Esophagus squamous epithelium (tissue), 5 donors: ENCODE data around the gene SAP130. TPM values are rescaled to one million over a fixed set of nuclear protein-coding genes. Genes with fewer than 3 reads are reported as not detected.

Experiments used
- DNase-seq: peaks from one replicate; lab custom pipeline; 2025; lab: John Stamatoyannopoulos, UW
- H3K27ac ChIP-seq, 4 donors: fragments of 200-600 bp; sonication (generic); one replicate each; pipeline ENCODE4 v1.5.1; 2016 to 2019; ENCODE audit warnings: mild to moderate bottlenecking in 1 of 4
- H3K27me3 ChIP-seq, 4 donors: fragments of 200-600 bp; sonication (generic); 1 replicate in 3 of 4; 2 replicates in 1 of 4; pipeline versions ENCODE4 v1.5.1 to v1.6.0; 2017 to 2021; ENCODE audit warnings: antibody characterized with exemption in 1 of 4
- H3K36me3 ChIP-seq, 3 donors: fragments of 200-600 bp; sonication (generic); one replicate each; pipeline ENCODE4 v1.5.1; 2016 to 2019
- H3K4me1 ChIP-seq, 3 donors: fragments of 200-600 bp; sonication (generic); one replicate each; pipeline ENCODE4 v1.5.1; 2017 to 2019
- H3K4me3 ChIP-seq, 4 donors: fragments of 200-600 bp; sonication (generic); 1 replicate in 3 of 4; 2 replicates in 1 of 4; pipeline ENCODE4 v1.5.1; 2016 to 2019; ENCODE audit warnings: mild to moderate bottlenecking in 2 of 4, moderate library complexity in 1 of 4
- H3K9me3 ChIP-seq, 3 donors: fragments of 200-600 bp; sonication (generic); one replicate each; pipeline ENCODE4 v1.5.1; 2016 to 2019
- POLR2A ChIP-seq, 4 donors: fragments of 450-650 bp; IDR thresholded peaks; one replicate each; pipeline ENCODE4 v1.6.1; 2017; ENCODE audit warnings: antibody characterized with exemption in 4 of 4, mild to moderate bottlenecking in 4 of 4, moderate library complexity in 3 of 4
- WGBS, 2 donors: methylation state at CpG; one replicate each; pipeline ENCODE4 v1.1.5; 2018; 5-methylcytosine and 5-hydroxymethylcytosine counted together
- intact Hi-C: fragments of 100-400 bp; cut with DNase I; formaldehyde crosslinking; loops from one replicate; pipeline ENCODE4 v1.15.0; 2022
- small RNA-seq, 4 donors: library from RNA; depleted of rRNA; stranded (forward); fragments of <200 nt; gene quantifications; one replicate each; pipeline ENCODE3, GENCODE V24; 2016
- total RNA-seq, 4 donors: library from RNA; depleted of rRNA; stranded (reverse); fragments of >200 nt; gene quantifications; one replicate each; pipeline ENCODE4 v1.1.0, GENCODE V29; 2016
- TF ChIP-seq, protein P1 (sequence below), 6 experiments: fragments of 450-650 bp in 4 of 6; fragments of 200-600 bp in 2 of 6; sonication (generic) in 2 of 6; IDR thresholded peaks; one replicate each; pipeline ENCODE4 v1.5.1; 2016 to 2019; ENCODE audit warnings: antibody characterized with exemption in 6 of 6, mild to moderate bottlenecking in 4 of 6, moderate library complexity in 4 of 6
- donor health status: DM: yes; HTN: yes; CAD: no.

The SAP130 gene
- total RNA-seq, 4 donors from 2014 or later = 5.9 to 12.7 (median 8.0) TPM

DNA sequence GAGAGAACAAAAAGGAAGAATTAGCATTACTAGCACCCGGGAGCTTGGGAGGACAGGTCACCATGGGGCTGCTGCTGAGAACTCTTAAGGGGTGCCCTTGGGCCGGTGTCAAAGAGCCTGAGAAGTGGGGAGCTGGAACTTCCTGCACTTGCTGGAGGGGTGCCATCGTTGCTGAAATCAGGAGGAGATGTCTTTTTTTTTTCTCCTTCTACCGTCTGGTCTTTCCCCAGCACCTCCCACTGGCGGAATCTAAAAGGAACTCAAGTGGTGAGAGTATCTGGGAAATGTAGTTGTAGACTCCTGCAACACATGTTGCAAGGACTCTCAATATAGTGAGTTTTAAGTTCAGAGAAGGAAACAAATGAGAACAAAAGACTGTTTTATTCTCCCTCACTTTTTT lies 136.0 kb downstream of the SAP130 start:
- Histone ChIP-seq H3K4me3 (no peak overlapping the region), H3K4me1 (peaks cover 4 to 16% (median 8%) of the 10 kb centered on the region in 3 donors), H3K27me3 (no peaks in the 10 kb centered on the region), H3K36me3 (no peaks in the 10 kb centered on the region), H3K27ac (no peak overlapping the region), H3K9me3 (no peaks in the 10 kb centered on the region)
- TF ChIP-seq, protein P1, sequence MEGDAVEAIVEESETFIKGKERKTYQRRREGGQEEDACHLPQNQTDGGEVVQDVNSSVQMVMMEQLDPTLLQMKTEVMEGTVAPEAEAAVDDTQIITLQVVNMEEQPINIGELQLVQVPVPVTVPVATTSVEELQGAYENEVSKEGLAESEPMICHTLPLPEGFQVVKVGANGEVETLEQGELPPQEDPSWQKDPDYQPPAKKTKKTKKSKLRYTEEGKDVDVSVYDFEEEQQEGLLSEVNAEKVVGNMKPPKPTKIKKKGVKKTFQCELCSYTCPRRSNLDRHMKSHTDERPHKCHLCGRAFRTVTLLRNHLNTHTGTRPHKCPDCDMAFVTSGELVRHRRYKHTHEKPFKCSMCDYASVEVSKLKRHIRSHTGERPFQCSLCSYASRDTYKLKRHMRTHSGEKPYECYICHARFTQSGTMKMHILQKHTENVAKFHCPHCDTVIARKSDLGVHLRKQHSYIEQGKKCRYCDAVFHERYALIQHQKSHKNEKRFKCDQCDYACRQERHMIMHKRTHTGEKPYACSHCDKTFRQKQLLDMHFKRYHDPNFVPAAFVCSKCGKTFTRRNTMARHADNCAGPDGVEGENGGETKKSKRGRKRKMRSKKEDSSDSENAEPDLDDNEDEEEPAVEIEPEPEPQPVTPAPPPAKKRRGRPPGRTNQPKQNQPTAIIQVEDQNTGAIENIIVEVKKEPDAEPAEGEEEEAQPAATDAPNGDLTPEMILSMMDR (IDR thresholded peaks at IDR 0.05) = no peak
- no peak for TF ChIP-seq POLR2A (IDR thresholded peaks at IDR 0.05)
- 48 to 62% methylated on average over 3 to 5 of the region's 5 CpGs for WGBS, 2 donors
- intact Hi-C loops = no loop called here
- no peak for DNase-seq

Small RNAs within 50 kb of the gene (small RNA-seq; reads per million reads assigned to genes)
- gene AC012306.1 (0 reads per million in 4 donors), gene AC108059.3 (0 reads per million in 4 donors), gene RF00019 (0 reads per million in 4 donors)

Other genes with a start within 250 kb of the SAP130 start
- gene WDR33, start 216.9 kb downstream of the SAP130 start, total RNA-seq = 10 to 100 TPM; 15.6 to 41.8 (median 26.0) TPM
- gene POLR2D, start 169.9 kb downstream of the SAP130 start, total RNA-seq = 10 to 100 TPM; 10.9 to 15.6 (median 14.5) TPM
- 10 to 100 TPM in 1 of 4 donors, 1 to 10 TPM in 3; 6.3 to 11.8 (median 7.8) TPM for gene AMMECR1L, start 142.1 kb downstream of the SAP130 start, total RNA-seq
- 10 to 100 TPM; 30.1 to 44.7 (median 42.1) TPM for gene UGGT1, start 63.1 kb upstream of the SAP130 start, total RNA-seq